HT-29 (cell line): Measurements from ENCODE around the gene YJEFN3. TPM values are rescaled to one million over a fixed set of nuclear protein-coding genes. Genes with fewer than 3 reads are reported as not detected.

ENCODE experiments used
- DNase-seq: peaks from one replicate; pipeline ENCODE4 v3.0.0-alpha.2; 2015; ENCODE audit warnings: low spot score
- total RNA-seq: library from RNA; depleted of rRNA; stranded (reverse); fragments of >200 nt; shearing (Covaris generic); gene quantifications from 2 replicates; pipeline ENCODE4 v1.2.3, GENCODE V29; 2014

Gene YJEFN3
- total RNA-seq, 1 experiment from 2014 or later = 1.0 TPM

DNA sequence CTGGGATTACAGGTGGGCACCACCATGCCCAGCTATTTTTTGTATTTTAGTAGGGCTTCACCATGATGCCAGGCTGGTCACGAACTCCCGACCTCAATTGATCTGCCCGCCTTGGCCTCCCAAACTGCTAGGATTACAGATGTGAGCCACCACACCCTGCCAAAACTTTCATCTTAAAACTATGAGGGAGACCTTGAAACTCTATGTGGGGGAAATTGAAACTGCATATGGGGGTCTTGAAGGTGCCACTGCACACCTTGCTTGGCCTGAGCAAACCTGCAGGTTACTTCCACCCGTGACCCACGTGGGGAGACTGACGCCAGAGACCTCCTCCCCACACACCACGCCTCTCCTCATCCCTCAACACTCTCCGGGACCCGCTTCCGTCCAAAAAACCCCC lies 25.0 kb downstream of the YJEFN3 start:
- DNase-seq = no peak

DNA sequence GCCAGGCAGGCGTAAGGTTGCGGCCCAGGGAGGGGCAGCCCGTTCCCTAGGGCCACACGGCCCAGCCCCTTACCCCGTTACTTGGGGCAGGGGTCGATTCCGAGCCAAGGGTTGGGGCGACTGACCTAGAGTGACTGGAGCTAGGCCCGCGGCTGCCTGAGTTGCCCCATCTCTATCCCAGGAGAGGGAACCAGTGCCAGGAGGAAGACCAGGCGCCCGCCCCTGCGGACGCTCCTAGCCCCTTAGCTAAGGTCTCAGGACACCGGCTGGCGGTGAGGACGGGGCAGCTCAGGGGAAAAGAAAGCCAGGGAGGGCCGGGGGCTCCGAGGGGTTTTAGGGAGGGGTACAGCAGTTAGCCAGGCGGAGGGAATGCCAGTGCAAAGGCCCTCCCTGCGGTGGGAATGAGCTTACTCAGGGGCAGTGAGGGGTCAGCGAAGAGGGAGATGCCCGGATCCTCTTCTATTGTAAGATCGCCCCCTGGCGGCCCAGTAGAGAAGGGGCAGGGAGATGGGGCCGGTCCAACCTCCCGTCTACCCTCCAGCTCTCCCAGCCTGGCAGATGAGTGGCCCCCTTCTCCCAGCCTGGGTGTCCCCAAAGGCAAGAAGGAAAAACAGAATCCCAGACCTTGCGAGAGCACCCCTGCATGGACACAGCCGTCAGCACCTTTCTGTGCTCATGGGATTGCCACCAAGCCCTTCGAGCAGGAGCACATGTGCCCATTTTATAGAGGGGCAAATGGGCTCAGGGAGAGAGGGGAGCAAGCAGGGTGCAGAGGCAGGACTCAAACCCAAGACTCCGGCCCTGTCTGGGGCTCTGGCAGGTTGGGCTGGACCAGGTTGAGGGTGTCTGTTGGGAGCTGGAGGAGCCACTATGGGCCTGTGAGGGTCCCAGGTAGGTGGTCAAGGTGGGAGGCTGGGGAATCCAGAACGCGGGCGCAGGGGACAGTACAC lies 25.6 kb downstream of the YJEFN3 start:
- DNase-seq = peak; percentile 41

DNA sequence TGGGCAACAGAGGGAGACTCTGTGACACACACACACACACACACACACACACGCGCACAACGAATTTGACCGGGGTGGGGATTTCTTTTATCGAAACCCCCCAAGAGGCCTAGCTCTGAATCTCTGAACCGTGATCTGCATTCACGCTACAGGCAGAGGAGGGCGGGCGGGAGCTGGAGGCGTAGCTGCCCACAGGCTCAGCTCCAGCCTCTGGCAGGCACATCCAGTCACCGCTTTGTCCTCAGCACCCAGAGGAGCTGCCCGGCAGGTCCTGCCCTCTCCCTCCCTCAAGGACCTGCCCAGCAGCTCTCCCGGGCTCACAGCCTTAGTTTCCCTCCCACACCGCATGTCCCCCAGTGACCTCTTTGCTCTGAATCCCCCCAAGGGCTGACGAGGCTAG lies 29.3 kb downstream of the YJEFN3 start:
- DNase-seq = no peak

DNA sequence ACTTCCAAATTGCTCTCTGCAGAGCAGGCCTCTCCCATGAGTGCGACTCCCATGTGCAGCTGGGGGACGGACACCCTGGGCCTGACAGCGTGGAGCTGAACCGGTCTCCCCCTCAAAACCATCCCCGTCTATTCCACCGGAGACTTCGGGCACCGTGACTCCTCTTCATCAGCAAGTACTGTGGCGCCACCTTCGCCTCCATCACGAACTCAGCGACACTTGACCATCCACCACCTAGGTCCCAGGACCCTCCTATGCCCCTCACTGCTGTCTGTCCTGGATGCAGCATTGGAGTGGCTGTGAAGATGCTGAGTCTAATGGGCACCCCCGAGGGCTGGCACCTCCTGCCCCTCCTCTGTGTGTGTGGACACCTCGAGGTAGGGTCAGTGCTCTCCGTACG lies 29.9 kb downstream of the YJEFN3 start:
- DNase-seq = no peak

DNA sequence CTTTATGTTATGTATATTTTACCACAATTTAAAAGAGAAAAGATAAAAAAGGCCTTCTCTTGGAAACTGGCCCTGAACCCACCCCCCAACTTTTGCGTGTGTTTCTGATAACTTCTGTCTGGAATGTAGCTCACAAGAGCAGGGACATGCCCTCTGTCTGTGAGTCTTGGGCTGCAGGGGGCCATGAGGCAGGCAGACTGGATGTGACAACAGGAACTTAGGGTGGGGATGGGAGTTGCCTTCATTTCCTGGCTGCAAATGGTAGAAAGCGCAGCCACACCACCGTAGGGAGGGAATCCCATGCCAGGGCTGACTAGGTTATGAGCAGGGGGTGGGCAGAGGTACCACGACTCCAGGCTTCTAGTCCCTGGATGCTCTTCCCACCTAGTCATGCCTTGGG lies 31.2 kb downstream of the YJEFN3 start:
- no peak for DNase-seq

DNA sequence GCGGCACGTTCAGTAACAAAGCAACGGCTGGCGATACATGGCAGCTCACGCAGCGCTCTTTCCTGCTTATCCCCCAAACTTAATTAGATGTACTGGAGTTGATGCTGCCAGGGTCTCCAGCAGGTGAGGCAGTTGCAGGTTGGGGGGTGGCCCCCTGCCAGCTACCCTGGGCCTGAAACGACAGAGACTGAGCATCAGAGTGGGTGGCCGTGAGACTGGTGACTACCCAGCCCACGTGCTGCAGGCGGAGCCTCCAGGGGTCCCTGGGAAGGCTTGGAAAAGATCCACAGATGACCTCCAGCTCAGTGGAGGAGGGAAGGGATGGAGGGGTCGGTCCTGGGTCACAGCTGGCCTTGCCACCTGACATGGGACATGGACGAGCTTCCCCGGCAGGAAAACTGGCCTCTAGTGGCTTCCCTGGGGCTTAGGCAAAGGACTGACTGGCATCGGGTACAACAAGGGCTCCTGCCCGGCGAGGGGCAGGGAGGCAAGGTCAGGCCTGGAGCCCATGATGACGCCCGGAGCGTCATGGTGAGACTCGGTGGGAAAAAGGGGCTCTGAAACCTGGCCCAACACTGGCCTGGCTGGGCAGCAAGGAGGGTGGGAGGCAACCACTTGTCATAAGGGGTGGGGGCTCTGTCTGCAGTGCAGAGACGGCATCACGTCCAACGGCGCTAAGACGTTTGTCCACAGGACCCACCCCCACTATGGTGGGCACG lies 33.4 kb downstream of the YJEFN3 start:
- no peak for DNase-seq

DNA sequence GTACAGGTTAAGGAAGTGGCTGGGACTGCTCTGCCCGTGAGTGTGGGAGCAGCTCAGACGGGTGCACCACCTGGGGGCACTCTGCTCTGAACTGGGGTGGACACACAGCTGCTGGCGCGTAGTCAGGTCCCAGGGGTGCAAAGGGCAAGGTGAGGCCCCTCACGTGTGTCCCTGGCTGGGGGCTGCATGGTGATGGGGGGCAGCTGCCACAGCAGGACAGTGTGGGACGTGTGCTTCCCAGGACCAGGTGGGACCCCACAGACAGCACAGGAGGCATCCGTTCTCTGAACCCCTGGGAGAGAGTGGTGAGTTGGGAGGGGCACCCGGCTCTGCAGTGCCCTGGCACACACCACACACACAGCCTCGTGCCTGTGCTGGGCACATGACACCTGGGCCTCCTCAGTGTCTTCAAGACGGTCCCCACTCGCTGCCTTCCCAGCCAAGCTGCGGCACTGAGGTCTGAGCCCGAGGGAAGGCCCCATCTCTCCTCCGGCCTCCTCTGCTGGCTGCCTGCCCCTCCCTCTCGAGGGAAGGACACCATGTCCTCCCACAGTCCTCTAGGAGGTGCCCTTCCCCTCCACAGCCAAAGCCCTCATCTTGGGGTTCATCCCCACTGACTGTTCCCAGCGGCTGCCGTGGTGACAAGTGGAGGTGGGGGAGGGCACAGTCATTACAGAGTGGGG lies 34.1 kb downstream of the YJEFN3 start:
- DNase-seq = no peak

DNA sequence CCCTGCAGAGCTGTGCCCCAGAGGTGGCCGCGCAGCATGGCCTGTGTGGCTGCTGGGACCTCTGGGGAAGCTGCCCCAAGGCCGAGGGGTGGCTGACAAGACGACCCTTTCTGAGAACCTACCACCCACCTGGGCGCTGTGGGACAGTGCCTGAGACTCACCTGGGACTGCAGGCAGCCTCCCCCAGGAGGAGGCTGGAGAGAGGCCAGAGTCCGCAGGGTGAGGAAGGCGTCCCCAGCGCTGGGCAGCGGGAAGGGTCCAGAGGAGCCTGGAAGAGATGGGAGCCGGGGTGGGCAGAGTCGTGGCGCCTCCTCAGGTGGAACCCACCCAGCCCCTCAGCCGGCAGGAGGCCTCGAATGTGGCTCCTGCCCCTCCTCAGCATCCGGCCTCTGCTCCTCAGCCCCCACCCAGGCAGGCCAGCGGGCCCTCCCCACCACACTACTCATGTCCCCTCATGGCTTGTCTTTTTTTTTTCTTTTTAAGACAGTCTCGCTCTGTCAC lies 34.7 kb downstream of the YJEFN3 start:
- DNase-seq = no peak

DNA sequence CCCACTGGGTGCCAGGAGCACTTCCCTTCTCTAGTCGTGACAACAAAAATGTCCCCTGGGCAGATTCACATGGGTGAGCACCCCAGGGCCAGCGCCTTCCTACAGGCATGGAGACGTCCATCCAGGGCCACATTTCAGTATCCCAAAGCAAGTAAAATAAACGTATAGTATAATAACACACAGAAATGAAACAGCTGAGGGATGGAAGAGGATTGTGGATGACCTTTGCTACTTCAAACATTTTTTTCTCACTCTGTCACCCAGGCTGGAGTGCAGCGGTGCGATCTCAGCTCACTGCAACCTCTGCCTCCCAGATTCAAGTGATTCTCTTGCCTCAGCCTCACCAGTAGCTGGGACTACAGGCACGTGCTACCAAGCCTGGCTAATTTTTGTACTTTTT lies 37.6 kb downstream of the YJEFN3 start:
- no peak for DNase-seq

DNA sequence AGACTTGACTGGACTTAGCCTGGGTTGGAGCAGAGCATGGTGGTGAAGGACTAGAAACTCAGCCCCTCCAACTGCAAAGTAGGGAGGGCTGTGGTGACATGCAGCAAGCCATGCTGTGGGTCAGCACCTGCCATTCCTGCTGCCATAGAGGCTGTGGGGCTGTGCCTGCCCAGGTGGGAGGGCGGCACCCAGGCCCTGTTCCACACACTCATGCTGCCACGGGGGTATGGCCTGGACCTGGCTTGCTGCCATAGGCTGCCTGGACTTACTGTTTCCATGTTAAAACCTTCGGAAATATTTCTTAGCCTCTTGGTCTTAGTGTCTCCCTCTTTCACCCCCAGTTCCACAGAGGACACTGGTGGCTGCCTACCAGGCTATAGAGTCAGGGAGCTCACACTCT lies 38.7 kb downstream of the YJEFN3 start:
- DNase-seq = no peak

DNA sequence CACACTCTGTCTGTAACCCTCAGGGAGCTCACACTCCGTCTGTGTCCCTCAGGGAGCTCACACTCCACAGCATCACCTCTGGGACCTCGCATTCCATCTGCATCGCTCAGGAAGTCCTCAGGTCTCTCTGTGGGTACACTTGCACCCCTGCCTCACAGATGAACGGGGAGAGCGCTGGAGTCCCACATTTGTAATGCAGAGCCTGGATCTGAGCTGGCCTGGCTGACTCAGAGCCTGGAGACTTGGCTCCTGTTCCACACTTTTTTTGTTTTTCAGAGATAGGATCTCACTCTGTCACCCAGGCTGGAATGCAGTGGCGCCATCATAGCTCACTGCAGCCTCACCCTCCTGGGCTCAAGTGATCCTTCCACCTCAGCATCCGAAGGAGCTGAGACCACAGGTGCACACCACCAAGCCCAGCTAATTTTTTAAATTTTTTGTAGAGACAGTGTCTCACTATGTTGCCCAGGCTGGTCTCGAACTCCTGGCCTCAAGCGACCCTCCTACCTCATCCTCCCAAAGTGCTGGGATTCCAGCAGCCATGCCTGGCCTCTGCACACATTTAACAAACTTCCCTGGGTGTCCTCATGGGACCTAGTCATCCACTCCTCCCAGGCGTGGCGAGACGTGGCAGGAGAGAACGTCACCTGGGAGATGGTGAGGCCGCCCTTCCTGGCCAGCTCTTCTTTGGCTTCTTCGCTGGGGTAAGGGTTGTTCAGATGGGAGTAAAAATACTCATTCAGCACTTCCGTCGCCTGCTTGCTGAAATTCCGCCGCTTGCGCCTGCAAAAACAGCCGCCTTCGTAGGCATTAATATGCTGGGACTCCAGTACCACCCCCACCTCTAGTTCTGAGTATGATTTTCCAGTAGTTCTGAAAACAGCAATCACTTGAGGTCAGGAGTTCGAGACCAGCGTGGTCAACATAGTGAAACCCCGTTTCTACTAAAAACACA lies 40.4 kb downstream of the YJEFN3 start:
- DNase-seq = no peak

DNA sequence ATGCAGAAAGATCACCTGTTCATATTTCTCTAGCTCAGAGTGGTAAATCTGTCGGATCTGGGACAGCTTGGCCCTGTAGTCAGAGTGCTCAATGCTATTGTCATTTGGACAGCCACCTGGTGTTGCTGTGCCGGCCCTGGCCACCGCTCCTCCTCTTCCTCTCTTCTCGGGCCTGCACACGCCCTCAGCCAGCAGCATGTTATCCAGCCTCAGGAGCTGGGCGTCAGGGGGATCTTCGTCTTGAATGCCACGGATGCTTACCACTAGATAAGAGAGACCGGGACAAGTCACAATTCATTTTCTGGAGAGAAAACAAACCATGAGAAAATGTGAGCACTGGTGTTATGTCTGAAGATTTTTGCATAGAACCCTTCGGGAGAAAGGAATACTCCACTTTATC lies 41.9 kb downstream of the YJEFN3 start:
- no peak for DNase-seq

DNA sequence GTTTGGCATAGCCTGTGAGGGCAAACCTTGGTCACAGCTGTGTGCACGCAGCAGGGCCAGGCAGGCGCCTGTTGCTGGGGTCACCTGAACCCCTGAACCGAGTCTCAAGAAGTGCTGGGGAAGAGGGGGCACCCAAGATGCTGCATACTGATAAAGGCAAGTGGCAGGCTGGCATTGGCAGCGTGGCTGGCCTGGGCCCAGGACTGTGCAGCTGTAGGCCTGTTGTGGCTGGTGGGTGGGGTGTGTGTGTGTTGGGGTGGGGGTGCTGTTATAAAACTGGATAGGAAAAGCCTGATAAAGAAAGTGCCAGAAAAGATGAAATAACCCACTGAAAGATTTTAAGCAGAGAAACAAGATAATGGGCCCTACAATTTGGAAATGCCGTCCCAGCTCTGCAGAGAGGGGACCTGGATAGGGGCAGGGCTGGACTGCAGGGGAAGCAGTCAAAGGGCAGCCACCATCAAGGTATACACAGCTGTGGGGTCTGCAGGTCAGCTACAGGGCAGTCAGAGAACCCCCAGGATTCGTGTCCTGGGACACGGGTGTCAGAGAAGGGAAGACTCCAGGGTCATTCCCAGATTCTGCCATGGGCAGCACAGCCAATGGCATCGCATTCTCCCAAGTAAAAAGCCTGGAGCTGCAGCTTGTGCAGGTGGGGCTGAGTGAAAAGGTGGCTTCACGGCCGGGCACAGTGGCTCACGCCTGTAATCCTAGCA lies 42.5 kb downstream of the YJEFN3 start:
- no peak for DNase-seq

DNA sequence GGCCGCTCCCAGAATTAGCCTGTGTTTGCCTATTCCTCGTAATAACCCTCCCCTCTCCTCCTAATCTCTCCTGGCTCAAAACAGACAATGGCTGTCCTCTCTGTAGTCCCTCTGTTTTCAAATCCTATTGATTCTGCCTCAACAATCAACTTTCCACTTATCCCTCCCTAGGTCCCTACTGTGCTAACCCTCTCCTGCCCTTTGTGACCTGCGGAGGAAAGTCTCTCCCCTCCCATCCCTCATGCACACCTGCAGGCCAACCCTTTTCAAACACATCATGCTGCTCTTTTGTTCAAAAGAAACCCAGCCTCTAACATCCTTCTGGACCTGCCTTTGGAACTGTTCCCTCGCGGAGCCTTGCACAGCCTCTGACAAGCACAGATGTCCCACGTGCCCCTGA lies 46.7 kb downstream of the YJEFN3 start:
- DNase-seq = no peak

DNA sequence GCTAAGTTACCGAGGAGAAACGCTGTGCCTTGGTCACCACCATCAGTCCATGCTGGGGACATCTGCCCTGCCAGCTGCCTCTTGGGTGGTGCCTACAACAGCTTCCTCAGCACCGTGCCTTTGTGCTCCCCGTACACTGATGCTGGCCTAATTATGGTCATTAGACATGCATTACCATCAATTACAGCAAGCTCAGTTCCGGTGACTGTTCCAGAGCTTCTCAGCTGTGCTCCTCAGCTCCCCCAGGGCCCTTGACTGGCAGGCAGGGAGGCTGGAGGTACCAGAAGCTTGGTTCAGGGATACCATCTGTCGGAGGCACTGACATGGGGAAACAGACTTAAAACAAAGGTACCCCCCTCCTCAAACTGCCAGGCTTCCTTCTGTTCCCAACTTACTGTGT lies 49.5 kb downstream of the YJEFN3 start:
- no peak for DNase-seq

DNA sequence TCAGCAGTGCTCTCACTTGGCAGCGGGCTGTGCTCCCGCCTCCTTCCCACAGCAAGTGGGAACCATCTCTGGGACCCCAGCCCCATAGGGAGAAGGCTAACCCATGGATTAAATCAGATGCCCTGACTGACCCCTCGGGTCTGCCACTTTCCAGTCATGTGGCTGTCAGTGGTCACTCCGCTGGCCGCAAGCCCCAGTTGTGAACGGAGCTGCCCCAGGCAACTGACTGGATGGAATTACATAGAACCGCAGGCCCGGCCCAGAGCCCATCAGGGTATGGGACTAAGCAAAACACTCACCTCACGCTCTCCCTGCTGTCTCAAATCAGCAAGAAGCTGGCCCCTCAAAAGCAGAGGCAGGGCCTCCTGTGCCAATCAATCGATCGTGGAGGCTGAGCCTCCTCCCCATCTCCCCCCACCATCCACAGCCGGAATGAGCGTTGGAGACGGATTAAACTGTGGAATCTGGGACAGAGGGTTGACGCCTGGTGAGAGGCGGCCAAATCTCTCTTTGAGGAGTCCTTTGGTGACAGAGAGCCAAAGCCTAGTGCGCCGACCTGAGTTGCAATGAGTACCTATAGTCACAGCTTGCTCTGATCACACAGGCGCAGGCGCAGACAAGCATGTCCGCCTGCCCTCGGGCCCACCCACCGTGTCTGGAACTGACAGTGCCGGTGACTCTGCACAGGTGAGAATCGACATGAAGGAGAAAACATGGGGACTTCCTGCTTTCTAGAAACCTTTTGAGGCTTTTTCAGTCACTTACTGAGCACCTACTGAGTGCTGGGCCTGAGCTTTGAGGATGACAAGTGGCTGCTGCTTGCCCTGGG lies 51.0 kb downstream of the YJEFN3 start:
- DNase-seq = no peak

DNA sequence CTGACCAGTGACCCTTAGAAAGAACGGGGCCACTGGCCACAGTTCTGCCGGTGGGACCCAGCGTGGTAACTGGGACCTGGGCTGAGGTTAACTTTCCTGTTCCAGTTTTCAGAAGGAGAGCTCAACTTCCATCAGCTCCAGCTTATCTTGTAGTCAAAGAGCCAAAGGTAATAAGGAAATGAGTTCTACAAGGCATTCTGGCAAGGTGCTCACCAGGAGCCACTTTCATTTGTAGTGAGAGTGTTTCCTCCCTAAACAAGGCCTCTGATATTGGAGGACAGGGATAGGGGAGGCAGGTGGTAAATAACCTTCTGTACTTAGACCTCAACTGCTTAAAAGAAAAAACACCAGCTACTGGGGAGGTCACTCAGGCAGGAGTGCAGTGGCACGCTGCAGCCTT lies 51.7 kb downstream of the YJEFN3 start:
- DNase-seq = no peak

DNA sequence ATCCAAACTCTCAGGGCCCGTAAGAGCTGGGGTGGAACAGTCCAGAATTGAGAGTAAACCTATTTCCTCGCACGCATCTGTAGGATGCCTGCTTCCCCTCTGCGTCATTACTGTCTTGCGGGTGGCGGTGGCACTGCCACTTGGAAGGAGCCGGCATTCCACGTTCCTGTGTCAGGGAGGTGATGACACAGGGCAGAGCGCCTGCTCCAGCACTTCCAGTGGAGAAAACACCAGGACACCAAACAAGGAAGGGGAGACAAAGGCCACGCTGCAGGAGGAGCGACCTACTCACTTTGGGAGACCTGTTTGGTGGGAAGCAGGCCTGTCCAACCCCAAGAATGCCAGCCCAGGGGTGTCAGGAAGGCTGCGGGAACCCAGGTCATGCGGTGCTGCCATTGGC lies 52.7 kb downstream of the YJEFN3 start:
- DNase-seq = no peak

DNA sequence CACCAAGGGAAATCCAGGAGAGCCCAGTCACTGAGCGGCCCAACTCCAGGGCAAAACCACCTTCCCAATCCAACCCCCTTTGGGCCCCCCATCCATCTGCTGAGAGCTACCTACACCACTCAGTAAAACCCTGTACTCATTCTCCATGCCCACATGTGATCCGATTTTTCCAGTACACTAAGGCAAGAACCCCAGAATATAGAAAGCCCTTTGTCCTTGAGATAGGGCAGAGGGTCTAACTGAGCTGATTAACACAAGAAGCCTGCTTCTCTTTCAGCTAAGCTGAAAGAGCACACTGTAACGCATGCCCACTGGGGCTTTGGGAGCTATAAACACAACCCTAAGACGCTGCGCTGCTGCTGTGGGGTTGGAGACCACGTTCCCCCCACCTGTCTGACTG lies 53.8 kb downstream of the YJEFN3 start:
- DNase-seq = no peak
